Measurements from ENCODE around the gene CDR2L.
"Not testable (repeated sequence)": the region's sequence is repeated elsewhere in the genome, so short reads cannot be mapped to it uniquely, and the experiment has no call there.

CDR2L gene

GRCh38 chr17:74962622-74963394 lies 24.6 kb upstream of the CDR2L start:
- Mint-ChIP-seq H3K4me3 (no peak overlapping the region), H3K27me3 (ENCODE audit: low read depth, poor library complexity) (peaks cover 52% of the 10 kb centered on the region), H3K4me1 (peaks cover 14% of the 10 kb centered on the region), H3K36me3 (ENCODE audit: low read depth) (no peaks in the 10 kb centered on the region), H3K27ac (no peak overlapping the region), H3K9me3 (no peaks in the 10 kb centered on the region)
- no peak for DNase-seq
- TF ChIP-seq CTCF (IDR thresholded peaks at IDR 0.05): no peak

- Mint-ChIP-seq H3K36me3 (ENCODE audit: low read depth) (no peaks in the 10 kb centered on the region), H3K4me3 (no peak overlapping the region), H3K27ac (no peak overlapping the region), H3K27me3 (ENCODE audit: low read depth, poor library complexity) (peaks cover 48% of the 10 kb centered on the region), H3K4me1 (peaks cover 14% of the 10 kb centered on the region), H3K9me3 (no peaks in the 10 kb centered on the region)
- no peak for DNase-seq
- TF ChIP-seq CTCF (IDR thresholded peaks at IDR 0.05): peak; percentile 20
Observed at GRCh38 chr17:74963656-74964055, 23.8 kb upstream of the CDR2L start.

- no peak overlapping the region for H3K4me3 Mint-ChIP-seq
- H3K36me3 Mint-ChIP-seq (ENCODE audit: low read depth): no peaks in the 10 kb centered on the region
- peaks cover 14% of the 10 kb centered on the region for H3K4me1 Mint-ChIP-seq
- no peaks in the 10 kb centered on the region for H3K9me3 Mint-ChIP-seq
- no peak for DNase-seq
- H3K27me3 Mint-ChIP-seq (ENCODE audit: low read depth, poor library complexity): peaks cover 44% of the 10 kb centered on the region
- H3K27ac Mint-ChIP-seq: no peak overlapping the region
- TF ChIP-seq CTCF (IDR thresholded peaks at IDR 0.05): no peak
Observed at GRCh38 chr17:74964246-74964761, 23.1 kb upstream of the CDR2L start.

- no peak overlapping the region for H3K4me3 Mint-ChIP-seq
- H3K27ac Mint-ChIP-seq: peak overlapping the region; percentile 12
- no peak for DNase-seq
- TF ChIP-seq CTCF (IDR thresholded peaks at IDR 0.05): no peak
- H3K4me1 Mint-ChIP-seq: peaks cover 14% of the 10 kb centered on the region
- peaks cover 44% of the 10 kb centered on the region for H3K27me3 Mint-ChIP-seq (ENCODE audit: low read depth, poor library complexity)
- H3K36me3 Mint-ChIP-seq (ENCODE audit: low read depth): no peaks in the 10 kb centered on the region
- H3K9me3 Mint-ChIP-seq: no peaks in the 10 kb centered on the region
Observed at GRCh38 chr17:74964988-74965622, 22.3 kb upstream of the CDR2L start.

- Mint-ChIP-seq H3K27me3 (ENCODE audit: low read depth, poor library complexity) (peaks cover 67% of the 10 kb centered on the region), H3K4me3 (no peak overlapping the region), H3K9me3 (no peaks in the 10 kb centered on the region), H3K27ac (no peak overlapping the region), H3K4me1 (peaks cover 6% of the 10 kb centered on the region), H3K36me3 (ENCODE audit: low read depth) (no peaks in the 10 kb centered on the region)
- no peak for DNase-seq
- TF ChIP-seq CTCF (IDR thresholded peaks at IDR 0.05): no peak
Observed at GRCh38 chr17:74968361-74968780, 19.1 kb upstream of the CDR2L start.

GRCh38 chr17:74969501-74969900 lies 17.9 kb upstream of the CDR2L start:
- H3K4me3 Mint-ChIP-seq; H3K4me1 Mint-ChIP-seq; H3K36me3 Mint-ChIP-seq (ENCODE audit: low read depth); H3K27ac Mint-ChIP-seq; DNase-seq; H3K9me3 Mint-ChIP-seq: not testable (repeated sequence)
- H3K27me3 Mint-ChIP-seq (ENCODE audit: low read depth, poor library complexity): peaks cover 75% of the 10 kb centered on the region
